H1 (cell line): ENCODE results near the gene FGF14. TPM values are rescaled to one million over a fixed set of nuclear protein-coding genes. Genes with fewer than 3 reads are reported as not detected.

ENCODE experiments used
- SP1 ChIP-seq: IDR thresholded peaks from 2 replicates; pipeline ENCODE4 v1.6.1; 2011; ENCODE audit warnings: low read depth, low read length
- polyA plus RNA-seq, 7 experiments: library from polyadenylated mRNA; depleted of rRNA in 3 of 7; stranded (reverse) in 5 of 7; unstranded in 2 of 7; fragments of >200 nt in 5 of 7; fragments of 200-250 nt in 2 of 7; gene quantifications; 1 replicate in 5 of 7; 2 replicates in 1 of 7; 4 replicates in 1 of 7; pipeline versions ENCODE4 v1.2.1 to v1.2.3, GENCODE V29; 2011 to 2013; ENCODE audit warnings: missing spikeins in 2 of 7, mixed read lengths in 2 of 7
- total RNA-seq: library from RNA; stranded (reverse); fragmentation: NEBNext Ultra II Directional; extraction: Animal tissue kit (Norgen Biotek cat#: 25700); gene quantifications from 2 replicates; pipeline ENCODE4 v1.2.1, GENCODE V29; 2021
- TF ChIP-seq, protein P1 (sequence below): IDR thresholded peaks from 2 replicates; pipeline ENCODE4 v1.6.1; 2011; ENCODE audit warnings: low read length, improper control_type of control experiment
- TF ChIP-seq, protein P2 (sequence below): fragments of 300-600 bp; sonication (generic); IDR thresholded peaks from 2 replicates; pipeline ENCODE4 v1.7.1; 2012; ENCODE audit warnings: low read length, moderate library complexity, mild to moderate bottlenecking, inconsistent platforms; ENCODE audit not compliant: insufficient replicate concordance

FGF14 gene
- total and polyA plus RNA-seq, 2 of the 8 experiments (the other 6 are each of a cell fraction or from before 2014, with no cell fraction given) = 0.05 to 0.58 TPM

DNA sequence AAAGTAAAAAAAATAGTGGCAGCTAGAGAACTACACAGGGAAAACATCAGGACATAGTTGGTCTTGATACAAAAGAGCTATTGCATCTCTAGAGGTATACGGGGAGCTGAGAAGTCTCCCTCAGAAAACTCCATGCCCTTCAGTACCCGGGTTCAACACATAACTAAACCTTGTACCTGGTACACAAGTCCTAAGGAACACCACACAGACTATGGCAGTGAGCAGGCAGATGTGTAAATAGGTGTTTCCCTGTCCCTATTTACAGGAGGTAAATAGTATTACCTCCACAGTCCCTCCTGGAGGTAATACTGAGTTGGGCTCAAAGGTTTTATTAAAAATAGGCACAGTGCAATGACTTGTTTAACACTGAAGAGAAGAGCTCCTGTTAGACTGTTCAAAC is 5.9 kb downstream of the FGF14 start (continued):
- TF ChIP-seq, protein P1, sequence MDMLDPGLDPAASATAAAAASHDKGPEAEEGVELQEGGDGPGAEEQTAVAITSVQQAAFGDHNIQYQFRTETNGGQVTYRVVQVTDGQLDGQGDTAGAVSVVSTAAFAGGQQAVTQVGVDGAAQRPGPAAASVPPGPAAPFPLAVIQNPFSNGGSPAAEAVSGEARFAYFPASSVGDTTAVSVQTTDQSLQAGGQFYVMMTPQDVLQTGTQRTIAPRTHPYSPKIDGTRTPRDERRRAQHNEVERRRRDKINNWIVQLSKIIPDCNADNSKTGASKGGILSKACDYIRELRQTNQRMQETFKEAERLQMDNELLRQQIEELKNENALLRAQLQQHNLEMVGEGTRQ = no peak
- TF ChIP-seq, protein P2, sequence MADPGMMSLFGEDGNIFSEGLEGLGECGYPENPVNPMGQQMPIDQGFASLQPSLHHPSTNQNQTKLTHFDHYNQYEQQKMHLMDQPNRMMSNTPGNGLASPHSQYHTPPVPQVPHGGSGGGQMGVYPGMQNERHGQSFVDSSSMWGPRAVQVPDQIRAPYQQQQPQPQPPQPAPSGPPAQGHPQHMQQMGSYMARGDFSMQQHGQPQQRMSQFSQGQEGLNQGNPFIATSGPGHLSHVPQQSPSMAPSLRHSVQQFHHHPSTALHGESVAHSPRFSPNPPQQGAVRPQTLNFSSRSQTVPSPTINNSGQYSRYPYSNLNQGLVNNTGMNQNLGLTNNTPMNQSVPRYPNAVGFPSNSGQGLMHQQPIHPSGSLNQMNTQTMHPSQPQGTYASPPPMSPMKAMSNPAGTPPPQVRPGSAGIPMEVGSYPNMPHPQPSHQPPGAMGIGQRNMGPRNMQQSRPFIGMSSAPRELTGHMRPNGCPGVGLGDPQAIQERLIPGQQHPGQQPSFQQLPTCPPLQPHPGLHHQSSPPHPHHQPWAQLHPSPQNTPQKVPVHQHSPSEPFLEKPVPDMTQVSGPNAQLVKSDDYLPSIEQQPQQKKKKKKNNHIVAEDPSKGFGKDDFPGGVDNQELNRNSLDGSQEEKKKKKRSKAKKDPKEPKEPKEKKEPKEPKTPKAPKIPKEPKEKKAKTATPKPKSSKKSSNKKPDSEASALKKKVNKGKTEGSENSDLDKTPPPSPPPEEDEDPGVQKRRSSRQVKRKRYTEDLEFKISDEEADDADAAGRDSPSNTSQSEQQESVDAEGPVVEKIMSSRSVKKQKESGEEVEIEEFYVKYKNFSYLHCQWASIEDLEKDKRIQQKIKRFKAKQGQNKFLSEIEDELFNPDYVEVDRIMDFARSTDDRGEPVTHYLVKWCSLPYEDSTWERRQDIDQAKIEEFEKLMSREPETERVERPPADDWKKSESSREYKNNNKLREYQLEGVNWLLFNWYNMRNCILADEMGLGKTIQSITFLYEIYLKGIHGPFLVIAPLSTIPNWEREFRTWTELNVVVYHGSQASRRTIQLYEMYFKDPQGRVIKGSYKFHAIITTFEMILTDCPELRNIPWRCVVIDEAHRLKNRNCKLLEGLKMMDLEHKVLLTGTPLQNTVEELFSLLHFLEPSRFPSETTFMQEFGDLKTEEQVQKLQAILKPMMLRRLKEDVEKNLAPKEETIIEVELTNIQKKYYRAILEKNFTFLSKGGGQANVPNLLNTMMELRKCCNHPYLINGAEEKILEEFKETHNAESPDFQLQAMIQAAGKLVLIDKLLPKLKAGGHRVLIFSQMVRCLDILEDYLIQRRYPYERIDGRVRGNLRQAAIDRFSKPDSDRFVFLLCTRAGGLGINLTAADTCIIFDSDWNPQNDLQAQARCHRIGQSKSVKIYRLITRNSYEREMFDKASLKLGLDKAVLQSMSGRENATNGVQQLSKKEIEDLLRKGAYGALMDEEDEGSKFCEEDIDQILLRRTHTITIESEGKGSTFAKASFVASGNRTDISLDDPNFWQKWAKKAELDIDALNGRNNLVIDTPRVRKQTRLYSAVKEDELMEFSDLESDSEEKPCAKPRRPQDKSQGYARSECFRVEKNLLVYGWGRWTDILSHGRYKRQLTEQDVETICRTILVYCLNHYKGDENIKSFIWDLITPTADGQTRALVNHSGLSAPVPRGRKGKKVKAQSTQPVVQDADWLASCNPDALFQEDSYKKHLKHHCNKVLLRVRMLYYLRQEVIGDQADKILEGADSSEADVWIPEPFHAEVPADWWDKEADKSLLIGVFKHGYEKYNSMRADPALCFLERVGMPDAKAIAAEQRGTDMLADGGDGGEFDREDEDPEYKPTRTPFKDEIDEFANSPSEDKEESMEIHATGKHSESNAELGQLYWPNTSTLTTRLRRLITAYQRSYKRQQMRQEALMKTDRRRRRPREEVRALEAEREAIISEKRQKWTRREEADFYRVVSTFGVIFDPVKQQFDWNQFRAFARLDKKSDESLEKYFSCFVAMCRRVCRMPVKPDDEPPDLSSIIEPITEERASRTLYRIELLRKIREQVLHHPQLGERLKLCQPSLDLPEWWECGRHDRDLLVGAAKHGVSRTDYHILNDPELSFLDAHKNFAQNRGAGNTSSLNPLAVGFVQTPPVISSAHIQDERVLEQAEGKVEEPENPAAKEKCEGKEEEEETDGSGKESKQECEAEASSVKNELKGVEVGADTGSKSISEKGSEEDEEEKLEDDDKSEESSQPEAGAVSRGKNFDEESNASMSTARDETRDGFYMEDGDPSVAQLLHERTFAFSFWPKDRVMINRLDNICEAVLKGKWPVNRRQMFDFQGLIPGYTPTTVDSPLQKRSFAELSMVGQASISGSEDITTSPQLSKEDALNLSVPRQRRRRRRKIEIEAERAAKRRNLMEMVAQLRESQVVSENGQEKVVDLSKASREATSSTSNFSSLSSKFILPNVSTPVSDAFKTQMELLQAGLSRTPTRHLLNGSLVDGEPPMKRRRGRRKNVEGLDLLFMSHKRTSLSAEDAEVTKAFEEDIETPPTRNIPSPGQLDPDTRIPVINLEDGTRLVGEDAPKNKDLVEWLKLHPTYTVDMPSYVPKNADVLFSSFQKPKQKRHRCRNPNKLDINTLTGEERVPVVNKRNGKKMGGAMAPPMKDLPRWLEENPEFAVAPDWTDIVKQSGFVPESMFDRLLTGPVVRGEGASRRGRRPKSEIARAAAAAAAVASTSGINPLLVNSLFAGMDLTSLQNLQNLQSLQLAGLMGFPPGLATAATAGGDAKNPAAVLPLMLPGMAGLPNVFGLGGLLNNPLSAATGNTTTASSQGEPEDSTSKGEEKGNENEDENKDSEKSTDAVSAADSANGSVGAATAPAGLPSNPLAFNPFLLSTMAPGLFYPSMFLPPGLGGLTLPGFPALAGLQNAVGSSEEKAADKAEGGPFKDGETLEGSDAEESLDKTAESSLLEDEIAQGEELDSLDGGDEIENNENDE = no peak
- TF ChIP-seq SP1 = no peak
